Measurements from ENCODE around the gene RBMS1. TPM values are rescaled to one million over a fixed set of nuclear protein-coding genes. Genes with fewer than 3 reads are reported as not detected.
"Not testable (repeated sequence)": the region's sequence is repeated elsewhere in the genome, so short reads cannot be mapped to it uniquely, and the experiment has no call there.

RBMS1 gene
- total RNA-seq, 4 donors from 2014 or later = 13.5 to 31.6 (median 23.0) TPM

- Histone ChIP-seq H3K27me3 (peaks cover 48% of the 10 kb centered on the region), H3K4me1 (peaks cover 0 to 12% (median 1%) of the 10 kb centered on the region in 4 donors), H3K27ac (peak overlapping the region; percentile 86 to 95 (median 90)), H3K9me3 (no peaks in the 10 kb centered on the region), H3K36me3 (no peaks in the 10 kb centered on the region), H3K4me3 (peak overlapping the region; percentile 58 to 88 (median 66))
- in situ Hi-C loops (cut with MboI; ENCODE audit: low pct_ligation_motif_present in 1 of 4, low pct_unique_long_range_greater_than_20kb in 1 of 4, low sequenced_read_pairs in 3 of 4) (no loop called here), intact Hi-C loops (cut with DNase I; ENCODE audit: low total_unique reads) (no loop called here)
- no peak for DNase-seq
- WGBS, 2 donors (ENCODE audit: low coverage in 1 of 2) = 41 to 53% methylated on average over 3 to 10 of the region's 10 CpGs
- TF ChIP-seq POLR2AphosphoS5 (IDR thresholded peaks at IDR 0.05) (peak in 2 of 3 donors; percentile 20 to 24), POLR2A (IDR thresholded peaks at IDR 0.05) (no peak)
These were observed 1.7 kb downstream of the RBMS1 start for GRCh38 chr2:160491911-160492371.

GRCh38 chr2:160490733-160491685 lies 2.6 kb downstream of the RBMS1 start:
- WGBS, 2 donors (ENCODE audit: low coverage in 1 of 2) = 59 to 73% methylated on average over 8 of the region's 8 CpGs
- H3K9me3 ChIP-seq = no peaks in the 10 kb centered on the region
- peak overlapping the region; percentile 86 to 95 (median 90) for H3K27ac ChIP-seq
- no peak for DNase-seq
- no peaks in the 10 kb centered on the region for H3K36me3 ChIP-seq
- peaks cover 0 to 12% (median 2%) of the 10 kb centered on the region in 4 donors for H3K4me1 ChIP-seq
- intact Hi-C loops (cut with DNase I; ENCODE audit: low total_unique reads) = no loop called here
- H3K27me3 ChIP-seq = peaks cover 41% of the 10 kb centered on the region
- TF ChIP-seq POLR2AphosphoS5 (IDR thresholded peaks at IDR 0.05) (no peak), CTCF (IDR thresholded peaks at IDR 0.05) (no peak), EP300 (IDR thresholded peaks at IDR 0.05; ENCODE audit: low read depth) (no peak), POLR2A (IDR thresholded peaks at IDR 0.05) (no peak)
- in situ Hi-C loops (cut with MboI; ENCODE audit: low pct_ligation_motif_present in 1 of 4, low pct_unique_long_range_greater_than_20kb in 1 of 4, low sequenced_read_pairs in 3 of 4) = no loop called here
- H3K4me3 ChIP-seq = peak overlapping the region in 3 of 4 donors; percentile 1 to 73 (median 9)

GRCh38 chr2:160489111-160489510 lies 4.5 kb downstream of the RBMS1 start:
- Histone ChIP-seq H3K36me3 (no peaks in the 10 kb centered on the region), H3K4me3 (no peak overlapping the region), H3K27ac (no peak overlapping the region), H3K27me3 (peaks cover 22% of the 10 kb centered on the region), H3K4me1 (peaks cover 0 to 11% (median 4%) of the 10 kb centered on the region in 4 donors), H3K9me3 (no peaks in the 10 kb centered on the region)
- intact Hi-C loops (cut with DNase I; ENCODE audit: low total_unique reads) (no loop called here), in situ Hi-C loops (cut with MboI; ENCODE audit: low pct_ligation_motif_present in 1 of 4, low pct_unique_long_range_greater_than_20kb in 1 of 4, low sequenced_read_pairs in 3 of 4) (no loop called here)
- no peak for TF ChIP-seq EP300 (IDR thresholded peaks at IDR 0.05; ENCODE audit: low read depth)
- TF ChIP-seq POLR2A (IDR thresholded peaks at IDR 0.05) = no peak
- no peak for TF ChIP-seq CTCF (IDR thresholded peaks at IDR 0.05)
- no peak for DNase-seq
- 80 to 82% methylated on average over 1 of the region's 1 CpG for WGBS, 2 donors (ENCODE audit: low coverage in 1 of 2)

- Histone ChIP-seq H3K4me1 (peaks cover 0 to 13% (median 4%) of the 10 kb centered on the region in 4 donors), H3K27me3 (peaks cover 16% of the 10 kb centered on the region), H3K27ac (peak overlapping the region in 1 of 4 donors; percentile 36)
- H3K36me3 ChIP-seq; H3K4me3 ChIP-seq; in situ Hi-C loops (cut with MboI; ENCODE audit: low pct_ligation_motif_present in 1 of 4, low pct_unique_long_range_greater_than_20kb in 1 of 4, low sequenced_read_pairs in 3 of 4); intact Hi-C loops (cut with DNase I; ENCODE audit: low total_unique reads); H3K9me3 ChIP-seq; DNase-seq: not testable (repeated sequence)
- WGBS, 2 donors (ENCODE audit: low coverage in 1 of 2) = 88 to 94% methylated on average over 5 to 11 of the region's 12 CpGs
These were observed 5.3 kb downstream of the RBMS1 start for GRCh38 chr2:160488289-160488688.

- intact Hi-C loops (cut with DNase I; ENCODE audit: low total_unique reads) = no loop called here
These were observed 7.3 kb downstream of the RBMS1 start for GRCh38 chr2:160486341-160486740.

More at GRCh38 chr2:160486341-160486740, 7.3 kb downstream of the RBMS1 start:
- Histone ChIP-seq H3K9me3 (no peaks in the 10 kb centered on the region), H3K27ac (peak overlapping the region; percentile 7 to 46 (median 42)), H3K27me3 (peaks cover 6% of the 10 kb centered on the region), H3K36me3 (no peaks in the 10 kb centered on the region), H3K4me3 (no peak overlapping the region), H3K4me1 (peaks cover 3 to 17% (median 4%) of the 10 kb centered on the region in 4 donors)
- in situ Hi-C loops (cut with MboI; ENCODE audit: low pct_ligation_motif_present in 1 of 4, low pct_unique_long_range_greater_than_20kb in 1 of 4, low sequenced_read_pairs in 3 of 4) = no loop called here
- no peak for TF ChIP-seq POLR2A (IDR thresholded peaks at IDR 0.05)
- no peak for TF ChIP-seq POLR2AphosphoS5 (IDR thresholded peaks at IDR 0.05)
- no peak for TF ChIP-seq EP300 (IDR thresholded peaks at IDR 0.05; ENCODE audit: low read depth)
- no peak for TF ChIP-seq CTCF (IDR thresholded peaks at IDR 0.05)
- DNase-seq = no peak
- 81% methylated on average over 1 of the region's 1 CpG; no CpG with 5 or more reads in 1 of the 2 donors for WGBS, 2 donors (ENCODE audit: low coverage in 1 of 2)
